Endometrial microvascular endothelial cells (primary cell): ENCODE measurements around the gene DAAM1. TPM values are rescaled to one million over a fixed set of nuclear protein-coding genes. Genes with fewer than 3 reads are reported as not detected.

Source experiments
- in situ Hi-C: cut with HindIII; loops from 2 replicates; pipeline ENCODE4 v1.10.0; 2017; ENCODE audit warnings: low sequenced_read_pairs, low pct_unique_long_range_greater_than_20kb; ENCODE audit errors: inconsistent ontology term
- total RNA-seq: library from RNA; depleted of rRNA; stranded (reverse); fragments of >200 nt; gene quantifications from one replicate; pipeline ENCODE4 v1.2.3, GENCODE V29; 2015; ENCODE audit errors: inconsistent ontology term

The DAAM1 gene
- total RNA-seq, 1 donor from 2014 or later = 16.2 TPM

GRCh38 chr14:59247801-59248584, 59.5 kb downstream of the DAAM1 start:
- in situ Hi-C loops = no loop called here

DNA sequence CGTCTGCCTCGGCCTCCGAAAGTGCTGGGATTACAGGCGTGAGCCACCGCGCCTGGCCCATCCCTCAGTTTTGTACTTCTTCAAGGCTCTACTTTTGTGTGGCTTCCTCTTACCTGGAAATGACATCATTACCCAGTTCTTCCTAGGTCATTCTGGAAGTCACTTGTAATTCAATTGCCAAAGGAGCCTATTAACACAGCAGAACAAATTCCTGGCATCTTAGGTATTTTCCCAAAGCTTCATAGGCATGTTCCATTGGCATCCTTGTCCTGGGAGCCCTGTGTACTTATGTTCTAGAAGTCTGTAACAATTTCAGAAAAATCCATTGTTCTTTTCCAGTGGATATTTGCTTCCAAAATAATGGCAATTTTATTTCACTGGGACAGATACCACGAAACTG, 60.6 kb downstream of the DAAM1 start:
- in situ Hi-C loops = no loop called here

GRCh38 chr14:59251811-59252771, 63.6 kb downstream of the DAAM1 start:
- in situ Hi-C loops = no loop called here

- in situ Hi-C loops = no loop called here
Measured at GRCh38 chr14:59252772-59253500, 64.5 kb downstream of the DAAM1 start.

GRCh38 chr14:59253527-59253926, 65.1 kb downstream of the DAAM1 start:
- in situ Hi-C loops = no loop called here

DNA sequence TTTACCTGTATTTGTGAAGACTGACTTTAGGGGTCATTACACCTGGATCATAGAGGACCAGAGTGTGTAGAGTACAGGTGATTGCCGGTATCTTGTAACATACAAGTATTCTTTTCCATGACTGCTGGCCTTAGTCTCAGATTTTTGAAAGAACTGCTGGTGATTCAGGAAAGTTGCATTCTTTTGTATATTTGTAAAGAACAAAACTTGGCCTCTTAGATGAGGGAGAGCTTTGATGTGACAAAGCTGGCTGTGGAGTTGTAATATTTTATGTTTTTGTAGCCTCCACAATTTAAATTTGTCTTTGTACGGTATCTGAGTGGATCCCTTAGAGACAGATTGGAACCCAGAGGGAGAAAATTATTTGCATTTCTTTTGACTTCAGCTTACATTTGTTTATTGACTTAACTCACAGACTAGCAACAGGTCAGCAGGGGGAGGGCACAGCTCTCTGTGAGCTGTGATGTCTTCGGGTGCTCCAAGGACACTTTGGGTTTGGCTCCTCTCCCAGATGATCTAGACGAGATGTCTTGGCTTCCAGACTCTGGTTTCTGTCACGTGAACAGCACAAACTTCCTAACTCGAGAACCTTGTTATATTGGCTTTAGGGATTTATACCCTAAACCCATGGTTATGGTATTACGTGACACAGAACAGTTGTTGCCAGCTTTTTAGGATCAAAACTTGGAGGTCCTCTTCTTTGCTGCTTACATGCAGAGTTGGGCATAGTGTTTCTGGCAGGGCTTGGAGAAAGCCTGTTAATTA, 65.9 kb downstream of the DAAM1 start:
- in situ Hi-C loops = no loop called here

- in situ Hi-C loops = no loop called here
Measured at GRCh38 chr14:59254911-59255545, 66.6 kb downstream of the DAAM1 start.

DNA sequence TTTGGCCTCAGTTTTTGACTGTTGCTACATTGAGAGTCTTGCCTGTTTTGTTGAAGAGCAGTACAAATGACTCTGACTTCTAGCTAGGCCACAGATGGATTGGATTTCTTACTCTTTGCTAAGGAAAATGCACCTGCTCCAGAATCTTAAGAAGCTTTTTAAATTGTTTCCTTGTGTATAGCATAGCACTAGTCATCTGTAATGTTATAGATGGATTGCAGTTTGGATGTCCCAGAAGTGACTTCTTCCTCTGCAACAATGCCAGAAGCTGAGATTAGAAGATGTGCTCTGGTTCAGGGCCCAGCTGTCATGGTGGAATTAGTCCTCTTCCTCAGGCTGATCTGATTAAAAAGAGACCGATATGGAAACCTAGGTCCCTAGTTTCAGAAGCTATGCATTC, 67.9 kb downstream of the DAAM1 start:
- in situ Hi-C loops = no loop called here

GRCh38 chr14:59261334-59261733, 72.9 kb downstream of the DAAM1 start:
- in situ Hi-C loops = no loop called here

- in situ Hi-C loops = no loop called here
Measured at GRCh38 chr14:59262717-59263454, 74.4 kb downstream of the DAAM1 start.

- in situ Hi-C loops = no loop called here
Measured at GRCh38 chr14:59265808-59266207, 77.3 kb downstream of the DAAM1 start.

DNA sequence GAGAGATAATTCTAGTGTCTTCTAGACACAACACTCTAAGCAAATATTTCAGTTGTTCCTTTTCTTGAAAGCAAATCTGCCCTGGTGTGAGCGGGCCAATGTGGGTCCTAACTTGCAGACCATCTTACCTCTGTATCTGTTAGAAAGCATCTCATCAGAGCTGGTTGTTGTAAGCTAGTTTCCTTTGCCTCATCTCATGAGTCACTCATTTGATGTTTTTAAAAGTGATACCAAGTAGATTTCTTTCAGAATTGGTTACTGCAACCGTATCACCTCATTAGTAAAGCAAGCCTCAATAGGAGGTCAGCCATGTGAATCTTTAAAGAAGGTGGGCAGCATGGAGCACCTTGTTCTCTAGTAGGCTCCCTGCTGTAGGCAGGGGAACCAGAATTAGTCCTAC, 78.6 kb downstream of the DAAM1 start:
- in situ Hi-C loops = no loop called here

GRCh38 chr14:59268011-59268410, 79.5 kb downstream of the DAAM1 start:
- in situ Hi-C loops = no loop called here

DNA sequence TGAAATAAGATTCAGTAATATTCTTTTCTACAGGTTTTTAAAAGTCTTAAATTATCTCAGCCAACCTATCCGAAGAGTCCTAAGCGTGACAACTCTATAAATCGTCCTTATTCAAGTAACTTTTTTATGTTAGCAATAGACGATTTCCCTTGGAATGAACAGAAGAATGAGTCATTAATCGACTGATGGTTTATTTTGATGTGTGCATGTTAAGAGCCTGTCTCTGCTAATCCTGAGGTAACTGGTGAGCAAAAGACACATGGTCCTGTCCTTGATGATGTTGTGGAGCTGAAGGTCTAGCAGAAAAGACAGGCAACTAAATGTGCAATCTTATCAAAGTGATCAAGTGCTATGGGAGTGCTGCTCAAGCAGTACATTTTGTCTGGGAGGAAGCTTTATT, 80.4 kb downstream of the DAAM1 start:
- in situ Hi-C loops = no loop called here

DNA sequence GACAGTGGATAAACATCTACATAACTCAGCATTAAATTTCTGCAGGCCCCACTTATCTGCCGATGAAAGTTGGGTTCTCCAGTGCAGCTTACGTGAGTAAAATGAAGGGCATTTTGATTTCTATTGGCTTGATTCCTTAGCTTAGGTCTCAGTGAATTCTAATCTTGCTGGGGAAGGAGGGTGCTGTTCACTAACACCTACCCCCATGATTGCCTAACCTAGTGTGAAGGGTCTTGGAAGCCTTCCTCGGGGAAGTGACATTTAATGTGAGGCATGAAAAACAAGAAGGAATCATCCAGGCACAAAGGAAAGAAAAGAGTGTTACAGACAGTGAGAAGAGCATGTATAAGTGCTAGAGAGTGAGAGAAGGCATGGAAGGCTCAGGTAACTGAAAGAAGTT, 81.0 kb downstream of the DAAM1 start:
- in situ Hi-C loops = no loop called here

DNA sequence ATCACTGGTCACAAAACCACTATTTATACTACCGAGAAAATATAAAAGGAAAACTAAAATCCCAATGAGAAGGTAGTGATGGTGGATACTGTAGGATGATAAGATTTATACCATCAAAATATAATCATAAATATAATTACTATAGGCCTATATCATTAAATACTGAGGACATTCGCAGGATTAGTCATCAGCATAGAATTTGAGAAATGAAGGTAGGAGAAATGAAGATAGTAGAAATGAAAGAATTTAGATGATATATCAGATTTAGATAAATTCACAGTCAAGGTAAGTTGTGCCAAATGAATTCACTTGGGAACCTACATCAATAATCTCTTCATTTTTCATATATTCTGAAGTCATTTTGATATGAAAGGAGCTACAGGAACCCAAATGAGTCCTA, 82.8 kb downstream of the DAAM1 start:
- in situ Hi-C loops = no loop called here

- in situ Hi-C loops = no loop called here
Measured at GRCh38 chr14:59271734-59272133, 83.3 kb downstream of the DAAM1 start.

- in situ Hi-C loops = no loop called here
Measured at GRCh38 chr14:59272633-59273032, 84.2 kb downstream of the DAAM1 start.
